Body of pancreas (tissue), 4 donors: Measurements from ENCODE around the gene PSMB5. TPM values are rescaled to one million over a fixed set of nuclear protein-coding genes. Genes with fewer than 3 reads are reported as not detected.

Experiments
- ATAC-seq: fragments of 150-250 bp; one replicate; pipeline ENCODE4 v1.9.1; 2016
- DNase-seq, 4 donors: peaks; one replicate each; pipeline ENCODE4 v3.0.0-alpha.2; 2019
- H3K27ac ChIP-seq, 4 donors: fragments of 200-600 bp; sonication (generic); 1 replicate in 3 of 4; 2 replicates in 1 of 4; pipeline versions ENCODE4 v1.5.1 to v1.6.1; 2016 to 2019; ENCODE audit warnings: mild to moderate bottlenecking in 1 of 4, mixed read lengths in 1 of 4, moderate library complexity in 1 of 4
- H3K27me3 ChIP-seq, 2 donors: fragments of 200-600 bp; sonication (generic); one replicate each; pipeline ENCODE4 v1.6.0; 2016; ENCODE audit warnings: mild to moderate bottlenecking in 1 of 2
- H3K36me3 ChIP-seq, 2 donors: fragments of 200-600 bp; sonication (generic); replicated peaks in 1 of 2; 2 replicates each; pipeline ENCODE4 v1.5.1; 2016; ENCODE audit warnings: low read depth in 2 of 2; ENCODE audit not compliant: insufficient read depth in 1 of 2
- H3K4me1 ChIP-seq: fragments of 200-600 bp; sonication (generic); one replicate; pipeline ENCODE4 v1.6.0; 2016
- H3K4me3 ChIP-seq, 2 donors: fragments of 200-600 bp; sonication (generic); 1 replicate in 1 of 2; 2 replicates in 1 of 2; pipeline ENCODE4 v1.5.1; 2016 to 2019
- H3K9me3 ChIP-seq, 3 donors: fragments of 200-600 bp; sonication (generic); 1 replicate in 2 of 3; 2 replicates in 1 of 3; pipeline ENCODE4 v1.5.1; 2016
- POLR2A ChIP-seq, 3 donors: fragments of 450-650 bp; IDR thresholded peaks; one replicate each; pipeline ENCODE4 v1.6.1; 2016; ENCODE audit warnings: antibody characterized with exemption in 3 of 3, mild to moderate bottlenecking in 2 of 3
- WGBS, 2 donors: methylation state at CpG; one replicate each; pipeline ENCODE4 v1.1.5; 2017; 5-methylcytosine and 5-hydroxymethylcytosine counted together
- intact Hi-C: fragments of 100-400 bp; cut with DNase I; formaldehyde crosslinking; loops from one replicate; pipeline ENCODE4 v1.15.1; 2023
- total RNA-seq, 2 donors: library from RNA; depleted of rRNA; stranded (reverse); fragments of >200 nt; gene quantifications; one replicate each; pipeline ENCODE4 v1.1.0, GENCODE V29; 2016
- TF ChIP-seq, protein P1 (sequence below), 7 experiments: fragments of 450-650 bp in 4 of 7; fragments of 200-600 bp in 3 of 7; sonication (generic) in 3 of 7; IDR thresholded peaks; one replicate each; pipeline ENCODE4 v1.5.1; 2016 to 2019; ENCODE audit warnings: antibody characterized with exemption in 7 of 7

Gene PSMB5
- total RNA-seq, 2 donors from 2014 or later, result 47.0 to 93.3 TPM

- no peak for TF ChIP-seq POLR2A (IDR thresholded peaks at IDR 0.05)
- TF ChIP-seq, protein P1, sequence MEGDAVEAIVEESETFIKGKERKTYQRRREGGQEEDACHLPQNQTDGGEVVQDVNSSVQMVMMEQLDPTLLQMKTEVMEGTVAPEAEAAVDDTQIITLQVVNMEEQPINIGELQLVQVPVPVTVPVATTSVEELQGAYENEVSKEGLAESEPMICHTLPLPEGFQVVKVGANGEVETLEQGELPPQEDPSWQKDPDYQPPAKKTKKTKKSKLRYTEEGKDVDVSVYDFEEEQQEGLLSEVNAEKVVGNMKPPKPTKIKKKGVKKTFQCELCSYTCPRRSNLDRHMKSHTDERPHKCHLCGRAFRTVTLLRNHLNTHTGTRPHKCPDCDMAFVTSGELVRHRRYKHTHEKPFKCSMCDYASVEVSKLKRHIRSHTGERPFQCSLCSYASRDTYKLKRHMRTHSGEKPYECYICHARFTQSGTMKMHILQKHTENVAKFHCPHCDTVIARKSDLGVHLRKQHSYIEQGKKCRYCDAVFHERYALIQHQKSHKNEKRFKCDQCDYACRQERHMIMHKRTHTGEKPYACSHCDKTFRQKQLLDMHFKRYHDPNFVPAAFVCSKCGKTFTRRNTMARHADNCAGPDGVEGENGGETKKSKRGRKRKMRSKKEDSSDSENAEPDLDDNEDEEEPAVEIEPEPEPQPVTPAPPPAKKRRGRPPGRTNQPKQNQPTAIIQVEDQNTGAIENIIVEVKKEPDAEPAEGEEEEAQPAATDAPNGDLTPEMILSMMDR (IDR thresholded peaks at IDR 0.05), result no peak
- Histone ChIP-seq H3K4me3 (peak overlapping the region in 1 of 2 donors; percentile 0), H3K27ac (peak overlapping the region in 3 of 4 donors; percentile 77 to 83 (median 82)), H3K4me1 (peaks cover 18% of the 10 kb centered on the region), H3K36me3 (no peaks in the 10 kb centered on the region), H3K27me3 (no peaks in the 10 kb centered on the region), H3K9me3 (no peaks in the 10 kb centered on the region)
- 23 to 26% methylated on average over 8 of the region's 8 CpGs for WGBS, 2 donors
- DNase-seq, result no peak
- no peak for ATAC-seq
- intact Hi-C loops, result no loop called here
Observed at GRCh38 chr14:23009483-23009938, 25.2 kb downstream of the PSMB5 start.

- TF ChIP-seq, protein P1 (IDR thresholded peaks at IDR 0.05), result no peak
- no peak for TF ChIP-seq POLR2A (IDR thresholded peaks at IDR 0.05)
- H3K27ac ChIP-seq, result peak overlapping the region in 1 of 4 donors; percentile 82
- H3K36me3 ChIP-seq, result no peaks in the 10 kb centered on the region
- H3K4me1 ChIP-seq, result peaks cover 18% of the 10 kb centered on the region
- 30% methylated on average over 3 of the region's 3 CpGs for WGBS, 2 donors
- intact Hi-C loops, result no loop called here
- ATAC-seq, result no peak
- no peaks in the 10 kb centered on the region for H3K27me3 ChIP-seq
- no peaks in the 10 kb centered on the region for H3K9me3 ChIP-seq
- DNase-seq, result no peak
- no peak overlapping the region for H3K4me3 ChIP-seq
Observed at GRCh38 chr14:23008831-23009230, 25.9 kb downstream of the PSMB5 start.

- Histone ChIP-seq H3K27me3 (no peaks in the 10 kb centered on the region), H3K4me1 (peaks cover 18% of the 10 kb centered on the region), H3K4me3 (peak overlapping the region; percentile 29 to 33), H3K36me3 (no peaks in the 10 kb centered on the region), H3K27ac (peak overlapping the region; percentile 79 to 97 (median 94)), H3K9me3 (no peaks in the 10 kb centered on the region)
- WGBS, 2 donors, result 1% methylated on average over 34 to 59 of the region's 62 CpGs
- ATAC-seq (peak; percentile 97), DNase-seq (peak; percentile 96 to 98 (median 96))
- peak; percentile 72 to 94 (median 92) for TF ChIP-seq POLR2A (IDR thresholded peaks at IDR 0.05)
- TF ChIP-seq, protein P1 (IDR thresholded peaks at IDR 0.05), result peak in 4 of 7 experiments; percentile 28 to 43 (median 31)
- intact Hi-C loops, result no loop called here
Observed at GRCh38 chr14:23006544-23007419, 27.9 kb downstream of the PSMB5 start.

- no peaks in the 10 kb centered on the region for H3K9me3 ChIP-seq
- 16 to 26% methylated on average over 5 of the region's 5 CpGs for WGBS, 2 donors
- H3K4me3 ChIP-seq, result no peak overlapping the region
- DNase-seq, result no peak
- ATAC-seq, result no peak
- H3K36me3 ChIP-seq, result no peaks in the 10 kb centered on the region
- intact Hi-C loops, result no loop called here
- H3K27ac ChIP-seq, result peak overlapping the region; percentile 79 to 97 (median 94)
- no peaks in the 10 kb centered on the region for H3K27me3 ChIP-seq
- peaks cover 18% of the 10 kb centered on the region for H3K4me1 ChIP-seq
- TF ChIP-seq POLR2A (IDR thresholded peaks at IDR 0.05), result no peak
- TF ChIP-seq, protein P1 (IDR thresholded peaks at IDR 0.05), result no peak
Observed at GRCh38 chr14:23006188-23006534, 28.5 kb downstream of the PSMB5 start.
